Nephron (organoid): ENCODE results near the gene CMTM1.
"Not testable (repeated sequence)": the region's sequence is repeated elsewhere in the genome, so short reads cannot be mapped to it uniquely, and the experiment has no call there.

Experiments used
- H3K27ac Mint-ChIP-seq, 3 experiments: 2 replicates each; pipeline ENCODE4 v1.8.0; 2020; ENCODE audit warnings: mixed read lengths in 3 of 3, mild to moderate bottlenecking in 2 of 3, moderate library complexity in 1 of 3
- H3K27me3 Mint-ChIP-seq: 2 replicates; pipeline ENCODE4 v1.8.0; 2021; ENCODE audit warnings: low read depth, mild to moderate bottlenecking, moderate library complexity, mixed read lengths
- H3K36me3 Mint-ChIP-seq: 2 replicates; pipeline ENCODE4 v1.8.0; 2020; ENCODE audit warnings: low read depth, mixed read lengths
- H3K4me1 Mint-ChIP-seq: 2 replicates; pipeline ENCODE4 v1.8.0; 2020; ENCODE audit warnings: mixed read lengths
- H3K4me3 Mint-ChIP-seq, 3 experiments: 2 replicates each; pipeline ENCODE4 v1.8.0; 2020; ENCODE audit warnings: mild to moderate bottlenecking in 3 of 3, mixed read lengths in 3 of 3, moderate library complexity in 2 of 3
- H3K9me3 Mint-ChIP-seq: 2 replicates; pipeline ENCODE4 v1.8.0; 2020; ENCODE audit warnings: mixed read lengths
- TF ChIP-seq, protein P1 (sequence below), 3 experiments: fragments of 200-600 bp; sonication (generic); IDR thresholded peaks; one replicate each; pipeline ENCODE4 v1.5.0; 2021; ENCODE audit warnings: antibody characterized with exemption in 3 of 3; ENCODE audit not compliant: unreplicated experiment in 3 of 3

The CMTM1 gene

DNA sequence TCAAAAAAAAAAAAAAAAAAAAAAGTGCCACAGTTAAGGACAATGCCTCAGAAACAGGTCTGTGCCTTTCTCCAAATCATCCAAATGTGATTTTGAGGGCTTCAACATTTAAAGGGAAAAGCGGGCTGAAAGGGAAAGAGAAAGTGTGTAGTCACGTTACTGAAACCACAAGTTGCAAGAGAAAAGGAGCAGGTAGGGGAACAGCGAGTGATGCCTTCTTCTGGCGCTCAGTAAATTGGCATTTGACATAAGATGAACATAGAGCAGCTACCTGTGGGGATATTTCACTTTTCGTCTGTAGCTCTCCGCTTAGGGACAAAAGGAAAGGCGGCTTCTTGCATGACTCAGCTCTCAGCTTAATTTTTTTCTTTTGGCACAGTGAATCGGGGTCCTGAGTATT is 24.1 kb downstream of the CMTM1 start:
- TF ChIP-seq, protein P1, sequence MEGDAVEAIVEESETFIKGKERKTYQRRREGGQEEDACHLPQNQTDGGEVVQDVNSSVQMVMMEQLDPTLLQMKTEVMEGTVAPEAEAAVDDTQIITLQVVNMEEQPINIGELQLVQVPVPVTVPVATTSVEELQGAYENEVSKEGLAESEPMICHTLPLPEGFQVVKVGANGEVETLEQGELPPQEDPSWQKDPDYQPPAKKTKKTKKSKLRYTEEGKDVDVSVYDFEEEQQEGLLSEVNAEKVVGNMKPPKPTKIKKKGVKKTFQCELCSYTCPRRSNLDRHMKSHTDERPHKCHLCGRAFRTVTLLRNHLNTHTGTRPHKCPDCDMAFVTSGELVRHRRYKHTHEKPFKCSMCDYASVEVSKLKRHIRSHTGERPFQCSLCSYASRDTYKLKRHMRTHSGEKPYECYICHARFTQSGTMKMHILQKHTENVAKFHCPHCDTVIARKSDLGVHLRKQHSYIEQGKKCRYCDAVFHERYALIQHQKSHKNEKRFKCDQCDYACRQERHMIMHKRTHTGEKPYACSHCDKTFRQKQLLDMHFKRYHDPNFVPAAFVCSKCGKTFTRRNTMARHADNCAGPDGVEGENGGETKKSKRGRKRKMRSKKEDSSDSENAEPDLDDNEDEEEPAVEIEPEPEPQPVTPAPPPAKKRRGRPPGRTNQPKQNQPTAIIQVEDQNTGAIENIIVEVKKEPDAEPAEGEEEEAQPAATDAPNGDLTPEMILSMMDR (IDR thresholded peaks at IDR 0.05; ENCODE audit: unreplicated experiment in 3 of 3): no peak
- H3K4me1 Mint-ChIP-seq: peaks cover 6% of the 10 kb centered on the region
- H3K9me3 Mint-ChIP-seq: no peaks in the 10 kb centered on the region
- no peaks in the 10 kb centered on the region for H3K27me3 Mint-ChIP-seq
- H3K36me3 Mint-ChIP-seq: no peaks in the 10 kb centered on the region
- H3K27ac Mint-ChIP-seq: peak overlapping the region in 1 of 3 experiments; percentile 5
- no peak overlapping the region for H3K4me3 Mint-ChIP-seq

DNA sequence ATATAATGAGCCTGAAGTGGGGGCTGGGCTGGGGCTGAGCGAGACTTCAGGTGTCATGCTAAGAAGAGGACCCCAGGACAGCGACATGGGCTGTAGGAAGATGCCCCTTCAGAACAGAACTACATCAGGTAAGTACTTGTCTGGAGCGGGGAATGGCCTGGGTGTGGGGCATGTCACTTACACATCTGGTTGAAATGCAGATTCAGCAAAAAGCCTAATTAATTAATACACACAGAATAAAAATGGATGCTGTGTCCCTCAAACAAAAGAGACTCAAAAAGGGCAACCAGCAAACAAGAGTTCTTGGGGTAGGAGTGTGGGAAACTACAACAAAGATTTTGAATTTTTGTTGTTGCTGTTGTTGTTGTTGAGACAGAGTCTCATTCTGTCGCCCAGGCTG is 24.8 kb downstream of the CMTM1 start:
- no peaks in the 10 kb centered on the region for H3K9me3 Mint-ChIP-seq
- no peaks in the 10 kb centered on the region for H3K36me3 Mint-ChIP-seq
- H3K27ac Mint-ChIP-seq: no peak overlapping the region
- no peaks in the 10 kb centered on the region for H3K4me1 Mint-ChIP-seq
- TF ChIP-seq, protein P1 (IDR thresholded peaks at IDR 0.05; ENCODE audit: unreplicated experiment in 3 of 3): no peak
- H3K27me3 Mint-ChIP-seq: no peaks in the 10 kb centered on the region
- H3K4me3 Mint-ChIP-seq: no peak overlapping the region

DNA sequence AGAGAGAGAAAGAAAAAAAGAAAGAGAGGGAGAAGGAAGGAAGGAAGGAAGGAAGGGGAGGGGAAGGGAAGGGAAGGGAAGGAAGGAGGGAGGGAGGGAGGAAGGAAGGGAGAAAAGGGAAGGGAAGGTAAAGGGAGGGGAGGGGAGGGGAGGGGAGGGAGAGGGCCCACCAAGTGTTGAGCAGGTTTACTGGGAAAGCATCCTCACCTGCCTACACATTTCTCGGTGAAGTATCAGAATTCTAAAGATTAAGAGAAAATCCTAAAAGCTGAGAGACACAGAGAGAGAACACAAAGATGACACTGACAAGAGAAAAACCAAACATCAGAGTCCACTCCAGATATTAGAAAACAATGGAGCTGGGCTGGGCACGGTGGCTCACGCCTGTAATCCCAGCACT is 26.0 kb downstream of the CMTM1 start:
- no peaks in the 10 kb centered on the region for H3K4me1 Mint-ChIP-seq
- no peaks in the 10 kb centered on the region for H3K9me3 Mint-ChIP-seq
- no peak overlapping the region for H3K27ac Mint-ChIP-seq
- no peaks in the 10 kb centered on the region for H3K27me3 Mint-ChIP-seq
- no peak overlapping the region for H3K4me3 Mint-ChIP-seq
- H3K36me3 Mint-ChIP-seq: no peaks in the 10 kb centered on the region
- TF ChIP-seq, protein P1 (IDR thresholded peaks at IDR 0.05; ENCODE audit: unreplicated experiment in 3 of 3): no peak

DNA sequence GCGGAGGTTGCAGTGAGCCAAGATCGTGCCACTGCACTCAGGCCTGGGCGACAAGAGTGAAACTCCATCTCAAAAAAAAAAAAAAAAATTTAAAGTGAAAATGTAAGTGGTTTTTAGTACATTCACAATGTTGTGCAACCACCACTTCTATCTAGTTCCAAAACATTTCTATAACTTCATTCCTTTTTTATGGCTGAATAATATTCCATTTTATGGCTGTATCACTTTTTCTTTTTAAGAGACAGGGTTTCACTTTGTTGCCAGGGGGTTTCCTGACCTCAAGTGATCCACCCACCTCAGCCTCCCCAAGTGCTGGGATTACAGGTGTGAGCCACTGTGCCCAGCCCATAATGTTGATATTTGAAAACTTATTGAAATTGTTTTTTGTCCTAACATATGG is 26.6 kb downstream of the CMTM1 start:
- H3K36me3 Mint-ChIP-seq: no peaks in the 10 kb centered on the region
- no peaks in the 10 kb centered on the region for H3K4me1 Mint-ChIP-seq
- H3K4me3 Mint-ChIP-seq: no peak overlapping the region
- TF ChIP-seq, protein P1 (IDR thresholded peaks at IDR 0.05; ENCODE audit: unreplicated experiment in 3 of 3): no peak
- H3K27ac Mint-ChIP-seq: no peak overlapping the region
- H3K9me3 Mint-ChIP-seq: no peaks in the 10 kb centered on the region
- H3K27me3 Mint-ChIP-seq: no peaks in the 10 kb centered on the region

DNA sequence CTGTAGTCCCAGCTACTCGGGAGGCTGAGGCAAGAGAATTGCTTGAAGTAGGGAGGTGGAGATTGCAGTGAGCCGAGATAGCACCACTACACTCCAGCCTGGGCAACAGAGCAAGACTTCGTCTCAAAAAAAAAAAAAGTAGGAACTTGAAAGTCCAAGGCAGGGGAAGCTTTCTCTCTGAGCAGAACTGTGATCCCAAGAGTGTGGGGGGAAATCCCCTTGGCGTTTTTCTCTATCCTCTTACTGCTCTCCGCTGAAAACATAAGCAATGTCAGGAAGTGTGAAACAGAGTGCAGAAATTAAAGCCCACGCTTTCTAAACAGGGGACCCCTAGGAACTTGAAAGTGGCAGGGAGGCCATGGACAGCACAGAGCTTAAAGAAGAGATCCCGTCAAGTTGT is 28.5 kb downstream of the CMTM1 start:
- Mint-ChIP-seq H3K4me1 (no peaks in the 10 kb centered on the region), H3K27me3 (no peaks in the 10 kb centered on the region)

DNA sequence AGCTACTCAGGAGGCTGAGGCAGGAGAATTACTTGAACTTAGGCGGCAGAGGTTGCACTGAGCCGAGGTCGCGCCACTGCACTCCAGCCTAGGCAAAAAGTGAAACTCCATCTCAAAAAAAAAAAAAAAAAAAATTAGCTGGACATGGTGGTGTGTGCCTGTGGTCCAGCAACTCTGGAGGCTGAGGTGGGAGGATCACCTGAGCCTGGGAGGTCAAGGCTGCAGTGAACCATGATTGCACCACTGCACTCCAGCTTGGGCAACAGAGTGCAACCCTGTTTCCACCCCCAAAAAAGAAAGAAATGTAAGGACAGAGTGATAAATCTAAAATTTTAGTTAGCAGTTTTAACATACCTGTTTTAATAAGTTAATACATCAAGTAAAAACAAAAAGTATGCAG is 30.3 kb downstream of the CMTM1 start:
- not testable (repeated sequence) for H3K27ac Mint-ChIP-seq, H3K4me1 Mint-ChIP-seq, H3K4me3 Mint-ChIP-seq, H3K36me3 Mint-ChIP-seq, H3K9me3 Mint-ChIP-seq, H3K27me3 Mint-ChIP-seq

More for the DNA sequence above, 28.5 kb downstream of the CMTM1 start:
- Mint-ChIP-seq H3K36me3 (no peaks in the 10 kb centered on the region), H3K9me3 (no peaks in the 10 kb centered on the region), H3K27ac (no peak overlapping the region), H3K4me3 (no peak overlapping the region)
- TF ChIP-seq, protein P1 (IDR thresholded peaks at IDR 0.05; ENCODE audit: unreplicated experiment in 3 of 3): no peak
